PC-9 (cell line): ENCODE measurements around the gene AOPEP. TPM values are rescaled to one million over a fixed set of nuclear protein-coding genes. Genes with fewer than 3 reads are reported as not detected.

Experiments used
- BruUV-seq: library from RNA; stranded (reverse); fragments of 400-500 nt; replicated peaks from 2 replicates; lab custom pipeline; 2021; lab: Mats Ljungman, UMichigan
- CTCF ChIA-PET: fragments of 300-600 bp; sonication (Branson Sonifier 250); formaldehyde crosslinking; loops from one replicate; lab custom pipeline; 2022; ENCODE audit warnings: antibody characterized with exemption; lab: Charles Lee
- POLR2A ChIA-PET: fragments of 300-600 bp; sonication (Branson Sonifier 250); formaldehyde crosslinking; loops from one replicate; lab custom pipeline; 2022; ENCODE audit warnings: antibody characterized with exemption; ENCODE audit not compliant: unreplicated experiment; lab: Charles Lee
- DNase-seq, 2 experiments: peaks; one replicate each; pipeline versions ENCODE4 v3.0.0 to v3.0.0-alpha.2; 2015 to 2022; ENCODE audit warnings: mixed read lengths in 1 of 2
- H2AFZ ChIP-seq: fragments of 200-600 bp; sonication (generic); 2 replicates; pipeline ENCODE4 v1.8.1; 2017; ENCODE audit warnings: antibody characterized with exemption
- H3F3A ChIP-seq: fragments of 200-600 bp; sonication (generic); 2 replicates; pipeline ENCODE4 v1.8.1; 2017; ENCODE audit warnings: antibody characterized with exemption, mild to moderate bottlenecking, low read depth; ENCODE audit not compliant: insufficient read depth
- H3K27ac ChIP-seq: fragments of 200-600 bp; sonication (generic); 2 replicates; pipeline ENCODE4 v1.6.1; 2016; ENCODE audit warnings: mixed run types
- H3K27me3 ChIP-seq: fragments of 200-600 bp; sonication (generic); 2 replicates; pipeline ENCODE4 v1.6.1; 2016; ENCODE audit warnings: low read depth, mixed run types; ENCODE audit not compliant: insufficient read depth
- H3K36me3 ChIP-seq: fragments of 200-600 bp; sonication (generic); 2 replicates; pipeline ENCODE4 v1.6.1; 2016; ENCODE audit warnings: low read depth, mixed run types
- H3K4me1 ChIP-seq: fragments of 200-600 bp; sonication (generic); replicated peaks from 2 replicates; pipeline ENCODE4 v1.6.1; 2016; ENCODE audit warnings: mixed run types; ENCODE audit not compliant: insufficient read depth
- H3K4me2 ChIP-seq: fragments of 200-600 bp; sonication (generic); 2 replicates; pipeline ENCODE4 v1.6.1; 2017; ENCODE audit warnings: mixed run types
- H3K4me3 ChIP-seq: fragments of 200-600 bp; sonication (generic); 2 replicates; pipeline ENCODE4 v1.6.1; 2016; ENCODE audit warnings: mixed run types
- H3K79me2 ChIP-seq: fragments of 200-600 bp; sonication (generic); 2 replicates; pipeline ENCODE4 v1.6.1; 2017; ENCODE audit warnings: low read depth, mixed run types
- H3K9me2 ChIP-seq: fragments of 200-600 bp; sonication (generic); 2 replicates; pipeline ENCODE4 v1.8.1; 2017; ENCODE audit warnings: mild to moderate bottlenecking; ENCODE audit not compliant: insufficient read depth
- H3K9me3 ChIP-seq: fragments of 200-600 bp; sonication (generic); 2 replicates; pipeline ENCODE4 v1.8.1; 2016; ENCODE audit warnings: low read depth; ENCODE audit not compliant: insufficient read depth
- H4K20me1 ChIP-seq: fragments of 200-600 bp; sonication (generic); 2 replicates; pipeline ENCODE4 v1.8.1; 2017; ENCODE audit not compliant: insufficient read depth
- CTCF ChIP-seq: fragments of 200-600 bp; sonication (generic); conservative IDR thresholded peaks from 2 replicates; pipeline ENCODE4 v1.6.1; 2017; ENCODE audit warnings: mixed run types, antibody characterized with exemption, mild to moderate bottlenecking, moderate library complexity
- EZH2 ChIP-seq: fragments of 200-600 bp; sonication (generic); IDR thresholded peaks from 2 replicates; pipeline ENCODE4 v1.8.0; 2017; ENCODE audit warnings: antibody characterized with exemption, low read depth
- intact Hi-C: fragments of 100-400 bp; cut with micrococcal nuclease; formaldehyde crosslinking; loops from one replicate; pipeline ENCODE4 v1.10.0; 2022; ENCODE audit not compliant: unreplicated experiment
- total RNA-seq: library from RNA; stranded (reverse); gene quantifications from 2 replicates; pipeline ENCODE4 v1.2.3, GENCODE V29; 2021

AOPEP gene
- total RNA-seq, 1 experiment from 2014 or later: 90.0 TPM

GRCh38 chr9:94728719-94729118 lies 2.2 kb downstream of the AOPEP start:
- DNase-seq: no peak
- Histone ChIP-seq H3K79me2 (peaks cover 33% of the 10 kb centered on the region), H3K27ac (no peak overlapping the region), H3K27me3 (no peaks in the 10 kb centered on the region), H3K4me3 (no peak overlapping the region), H3K9me2 (no peaks in the 10 kb centered on the region), H3K9me3 (no peaks in the 10 kb centered on the region), H2AFZ (no peak overlapping the region), H3K4me1 (peaks cover 16% of the 10 kb centered on the region), H3F3A (peaks cover 18% of the 10 kb centered on the region), H3K4me2 (no peak overlapping the region), H4K20me1 (no peaks in the 10 kb centered on the region), H3K36me3 (0 out of 2 replicates have a peak, but pooled peaks cover 5% of the 10 kb centered on the region)
- BruUV-seq: no TSS peak
- intact Hi-C loops: loop anchor here (5.0 to 10.0 kb wide), 2 partner anchors 84 to 144 kb away; no protein-coding TSS in a partner anchor
- ChIA-PET POLR2A (no interaction called here), CTCF (interaction anchor here (0.6 kb wide), 1 partner anchor 137 kb away, joined by 3 read pairs; no protein-coding TSS in a partner anchor)
- TF ChIP-seq EZH2: no peak
- no peak for TF ChIP-seq CTCF

- intact Hi-C loops: loop anchor here (5.0 to 10.0 kb wide), 2 partner anchors 84 to 143 kb away; no protein-coding TSS in a partner anchor
- H3K9me3 ChIP-seq: no peaks in the 10 kb centered on the region
- 0 out of 2 replicates have a peak, but pooled peaks cover 5% of the 10 kb centered on the region for H3K36me3 ChIP-seq
- peaks cover 33% of the 10 kb centered on the region for H3K79me2 ChIP-seq
- H3K4me2 ChIP-seq: no peak overlapping the region
- H3K4me3 ChIP-seq: no peak overlapping the region
- TF ChIP-seq CTCF (no peak), EZH2 (no peak)
- H2AFZ ChIP-seq: no peak overlapping the region
- CTCF ChIA-PET: no interaction called here
- no peaks in the 10 kb centered on the region for H3K27me3 ChIP-seq
- H3F3A ChIP-seq: peaks cover 18% of the 10 kb centered on the region
- no peaks in the 10 kb centered on the region for H4K20me1 ChIP-seq
- no peak for DNase-seq
- BruUV-seq: no TSS peak
- H3K27ac ChIP-seq: no peak overlapping the region
- POLR2A ChIA-PET: no interaction called here
- H3K4me1 ChIP-seq: peaks cover 16% of the 10 kb centered on the region
- no peaks in the 10 kb centered on the region for H3K9me2 ChIP-seq
These were observed 2.7 kb downstream of the AOPEP start for GRCh38 chr9:94729199-94729598.

- BruUV-seq: no TSS peak
- POLR2A ChIA-PET: interaction anchor here (0.6 kb wide), 2 partner anchors 46 to 706 kb away, joined by 3 to 9 read pairs; no protein-coding TSS in a partner anchor
These were observed 7.7 kb downstream of the AOPEP start for GRCh38 chr9:94734054-94734754.

More at GRCh38 chr9:94734054-94734754, 7.7 kb downstream of the AOPEP start:
- no peak for TF ChIP-seq CTCF
- no peak for TF ChIP-seq EZH2
- peaks cover 20% of the 10 kb centered on the region for H3K79me2 ChIP-seq
- intact Hi-C loops: no loop called here
- H3K36me3 ChIP-seq: 0 out of 2 replicates have a peak, but pooled peaks cover 5% of the 10 kb centered on the region
- CTCF ChIA-PET: interaction anchor here (0.6 to 0.7 kb wide), 3 partner anchors 53 to 1134 kb away, joined by 3 to 6 read pairs (median 3); no protein-coding TSS in a partner anchor
- H3K4me3 ChIP-seq: no peak overlapping the region
- no peaks in the 10 kb centered on the region for H4K20me1 ChIP-seq
- no peak overlapping the region for H2AFZ ChIP-seq
- H3K4me1 ChIP-seq: no peaks in the 10 kb centered on the region
- no peak overlapping the region for H3K27ac ChIP-seq
- H3F3A ChIP-seq: peaks cover 9% of the 10 kb centered on the region; the same call in 1 of the 2 replicates
- no peak overlapping the region for H3K4me2 ChIP-seq
- H3K9me3 ChIP-seq: no peaks in the 10 kb centered on the region
- no peaks in the 10 kb centered on the region for H3K27me3 ChIP-seq
- DNase-seq: no peak
- no peaks in the 10 kb centered on the region for H3K9me2 ChIP-seq
